Coronary artery (tissue), 2 donors: ENCODE measurements around the gene ZNF669.
A peak's percentile ranks its signal among the peaks of the same experiment; 100 is the strongest.

Experiments
- DNase-seq: peaks from one replicate; pipeline ENCODE4 v3.0.0-alpha.2; 2017; ENCODE audit warnings: low spot score
- H3K27ac ChIP-seq, 2 donors: fragments of 200-600 bp; sonication (generic); one replicate each; pipeline ENCODE4 v1.5.1; 2016 to 2019
- H3K4me3 ChIP-seq: fragments of 200-600 bp; sonication (generic); 2 replicates; pipeline ENCODE4 v1.5.1; 2016; ENCODE audit warnings: mild to moderate bottlenecking, moderate library complexity
- TF ChIP-seq, protein P1 (sequence below): fragments of 200-600 bp; sonication (generic); IDR thresholded peaks from one replicate; pipeline ENCODE4 v1.5.1; 2019; ENCODE audit warnings: antibody characterized with exemption

Gene ZNF669

DNA sequence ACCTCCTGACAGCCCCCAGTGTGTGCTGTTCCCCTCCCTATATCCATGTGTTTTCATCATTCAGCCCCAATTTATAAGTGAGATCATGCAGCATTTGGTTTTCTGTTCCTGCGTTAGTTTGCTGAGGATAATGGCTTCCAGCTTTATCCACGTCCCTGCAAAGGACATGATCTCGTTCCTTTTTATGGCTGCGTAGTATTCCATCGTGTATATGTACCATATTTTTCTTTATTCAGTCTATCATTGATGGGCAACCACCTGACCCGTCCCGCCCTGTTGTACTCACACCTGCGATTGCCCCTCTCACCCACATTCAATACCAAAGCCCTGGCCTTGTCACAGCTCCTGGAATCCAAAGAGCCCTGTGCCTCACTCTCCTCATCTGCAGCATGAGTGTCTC lies 19.4 kb downstream of the ZNF669 start:
- H3K4me3 ChIP-seq, result no peak overlapping the region
- TF ChIP-seq, protein P1, sequence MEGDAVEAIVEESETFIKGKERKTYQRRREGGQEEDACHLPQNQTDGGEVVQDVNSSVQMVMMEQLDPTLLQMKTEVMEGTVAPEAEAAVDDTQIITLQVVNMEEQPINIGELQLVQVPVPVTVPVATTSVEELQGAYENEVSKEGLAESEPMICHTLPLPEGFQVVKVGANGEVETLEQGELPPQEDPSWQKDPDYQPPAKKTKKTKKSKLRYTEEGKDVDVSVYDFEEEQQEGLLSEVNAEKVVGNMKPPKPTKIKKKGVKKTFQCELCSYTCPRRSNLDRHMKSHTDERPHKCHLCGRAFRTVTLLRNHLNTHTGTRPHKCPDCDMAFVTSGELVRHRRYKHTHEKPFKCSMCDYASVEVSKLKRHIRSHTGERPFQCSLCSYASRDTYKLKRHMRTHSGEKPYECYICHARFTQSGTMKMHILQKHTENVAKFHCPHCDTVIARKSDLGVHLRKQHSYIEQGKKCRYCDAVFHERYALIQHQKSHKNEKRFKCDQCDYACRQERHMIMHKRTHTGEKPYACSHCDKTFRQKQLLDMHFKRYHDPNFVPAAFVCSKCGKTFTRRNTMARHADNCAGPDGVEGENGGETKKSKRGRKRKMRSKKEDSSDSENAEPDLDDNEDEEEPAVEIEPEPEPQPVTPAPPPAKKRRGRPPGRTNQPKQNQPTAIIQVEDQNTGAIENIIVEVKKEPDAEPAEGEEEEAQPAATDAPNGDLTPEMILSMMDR, result no peak

DNA sequence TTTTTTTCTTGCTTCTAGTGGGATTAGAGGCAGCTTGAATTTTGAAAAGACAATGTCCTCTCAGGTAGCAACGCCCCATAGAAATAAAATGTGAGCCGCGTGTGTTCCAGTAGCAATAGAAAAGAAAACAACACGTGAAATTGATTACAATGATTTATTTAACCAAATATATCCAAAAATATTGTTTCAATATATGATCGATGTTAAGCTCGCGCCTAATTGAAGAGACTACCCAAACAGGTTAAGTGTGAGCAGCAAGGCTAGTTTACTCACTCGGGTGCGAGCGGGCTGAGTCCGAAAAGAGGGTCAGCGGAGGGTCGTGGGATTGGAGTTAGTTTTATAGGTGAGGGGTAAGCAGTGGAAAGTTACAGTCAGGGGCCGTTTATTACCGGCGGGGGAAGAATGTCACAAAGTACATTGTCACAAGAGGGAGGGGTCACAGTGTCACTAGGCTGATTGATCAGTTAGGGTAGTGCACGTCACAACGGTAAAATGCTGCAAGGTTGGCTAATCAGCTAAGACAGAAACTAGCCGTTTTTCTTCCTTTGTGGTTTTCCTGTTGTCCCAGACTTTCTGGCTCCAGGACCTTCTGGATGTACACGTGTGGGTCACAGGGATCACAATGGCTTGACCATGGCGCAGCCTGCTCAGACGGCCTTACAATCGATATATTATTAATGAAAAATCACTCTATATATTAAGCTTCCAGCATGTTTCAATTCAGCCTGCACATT lies 24.8 kb downstream of the ZNF669 start:
- Histone ChIP-seq H3K4me3 (peak overlapping the region; percentile 87), H3K27ac (no peak overlapping the region)
- TF ChIP-seq, protein P1, result no peak
- no peak for DNase-seq

More for the DNA sequence above, 19.4 kb downstream of the ZNF669 start:
- H3K27ac ChIP-seq, result no peak overlapping the region
- no peak for DNase-seq

DNA sequence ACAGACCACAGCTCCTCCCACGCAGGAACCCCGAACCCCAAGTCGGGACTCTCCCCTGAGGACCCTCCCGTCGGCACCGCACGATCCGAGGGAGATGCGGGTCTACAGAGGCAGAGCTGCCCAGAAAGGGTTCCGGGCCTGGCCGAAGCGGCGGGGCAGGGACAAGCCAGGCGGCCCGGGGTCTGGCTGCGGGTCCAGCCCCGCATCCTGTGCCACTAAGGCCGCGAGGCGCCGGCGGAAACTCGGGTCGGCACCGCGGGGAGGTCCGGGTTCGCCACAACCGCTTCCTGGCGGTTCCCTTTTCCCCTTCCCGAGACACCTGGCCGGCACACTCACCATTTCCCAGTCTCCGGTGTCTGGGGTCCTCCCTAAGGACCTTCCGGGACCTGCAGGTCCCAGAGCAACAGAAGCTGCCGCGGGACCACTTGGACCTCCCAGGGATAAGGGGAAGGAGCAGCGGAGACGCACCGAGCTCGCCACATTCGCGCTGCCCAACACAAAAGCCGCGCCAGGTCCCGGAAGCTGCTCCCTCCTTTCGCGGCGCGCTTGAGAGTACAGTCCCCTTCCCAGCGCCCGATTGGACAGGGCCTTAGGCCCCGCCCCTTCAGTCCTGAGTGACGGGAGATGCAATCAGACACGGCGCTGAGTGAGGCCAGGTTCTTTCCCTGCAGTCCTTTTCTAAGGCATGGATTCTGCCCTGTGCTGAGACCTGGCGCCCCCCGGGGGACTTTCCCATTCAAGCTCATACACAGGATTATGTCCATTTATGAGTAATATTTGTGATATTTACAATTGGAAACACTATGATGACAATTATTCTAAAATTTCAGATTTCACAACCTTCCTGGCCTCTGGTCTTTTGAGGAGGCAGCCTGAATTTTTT lies 25.7 kb downstream of the ZNF669 start, which contains the start of gene ZNF670:
Gene ZNF670, minus strand, starts transcription at position 554 of the 883 bp plus-strand sequence. Its CDS starts 215 bp downstream, at position 339.
- Histone ChIP-seq H3K4me3 (peak within 1 kb of the TSS; percentile 87), H3K27ac (peak within 1 kb of the TSS; percentile 72 to 74)
- TF ChIP-seq, protein P1, result no peak
- peak; percentile 96 for DNase-seq

DNA sequence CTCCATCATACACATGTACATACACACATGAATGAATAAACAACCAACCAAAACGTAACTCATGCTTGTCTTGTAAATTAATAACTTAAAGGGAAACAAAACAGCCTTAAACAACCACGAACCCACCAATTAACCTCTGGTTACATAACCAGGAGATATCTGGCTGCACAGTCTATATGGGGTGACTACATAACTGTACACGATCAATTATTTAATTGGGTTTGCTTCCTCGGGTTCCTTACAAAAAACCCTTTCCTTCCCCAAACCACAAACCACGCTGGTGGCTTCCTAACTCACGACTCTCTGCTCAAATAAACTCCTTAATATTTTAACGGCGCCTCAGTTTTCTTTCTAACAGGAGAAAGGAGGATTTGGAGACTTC lies 26.3 kb downstream of the ZNF669 start:
- DNase-seq, result no peak
- Histone ChIP-seq H3K27ac (peak overlapping the region; percentile 72 to 74), H3K4me3 (peak overlapping the region; percentile 87)
- TF ChIP-seq, protein P1, result no peak

DNA sequence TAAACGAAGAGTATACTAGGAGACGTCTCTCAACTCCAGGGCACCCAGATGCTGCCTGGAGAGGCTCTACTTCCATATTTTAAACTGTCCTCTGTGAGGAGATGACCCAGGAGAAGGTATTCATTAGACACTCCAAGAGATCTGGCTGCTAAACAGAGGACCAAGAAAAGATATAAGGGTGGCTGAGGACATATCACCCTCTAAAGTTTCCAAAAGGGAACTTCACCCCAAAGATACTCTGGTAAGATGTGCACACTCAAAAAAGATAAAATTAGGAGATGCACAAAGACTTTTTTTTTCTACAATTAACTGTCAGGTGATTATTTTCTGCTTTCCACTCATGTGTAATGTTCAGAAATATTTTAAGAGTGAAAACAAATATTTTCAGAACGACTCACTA lies 26.9 kb downstream of the ZNF669 start:
- Histone ChIP-seq H3K4me3 (peak overlapping the region; percentile 87), H3K27ac (no peak overlapping the region)
- TF ChIP-seq, protein P1, result no peak
- DNase-seq, result no peak

DNA sequence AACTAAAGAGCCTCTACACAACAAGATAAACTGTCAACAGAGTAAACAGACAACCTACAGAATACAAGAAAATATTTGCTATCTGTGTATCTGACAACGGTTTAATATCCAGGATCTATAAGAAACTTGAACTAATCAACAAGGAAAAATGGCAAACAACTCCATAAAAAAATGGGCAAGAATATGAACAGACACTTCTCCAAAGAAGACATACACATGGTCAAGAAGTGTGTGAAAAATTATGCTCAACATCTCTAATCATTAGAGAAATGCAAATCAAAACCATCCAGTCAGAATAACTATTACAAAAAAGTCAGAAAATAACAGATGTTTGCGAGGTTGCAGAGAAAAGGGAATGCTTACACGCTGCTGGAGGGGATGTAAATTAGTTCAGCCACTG lies 33.5 kb downstream of the ZNF669 start:
- H3K4me3 ChIP-seq, result no peak overlapping the region
- no peak for DNase-seq
- H3K27ac ChIP-seq, result no peak overlapping the region
- TF ChIP-seq, protein P1, result no peak
